Nucleus accumbens (tissue), 56 donors: ENCODE results near the gene SENP3.
"Not testable (repeated sequence)": the region's sequence is repeated elsewhere in the genome, so short reads cannot be mapped to it uniquely, and the experiment has no call there.

Experiments used
- DNase-seq, 56 donors: peaks; one replicate each; lab custom pipeline; 2025; lab: John Stamatoyannopoulos, UW

Gene SENP3

GRCh38 chr17:7590743-7591142, 29.0 kb downstream of the SENP3 start:
- no peak for DNase-seq

- DNase-seq, result no peak
These were observed 29.9 kb downstream of the SENP3 start for GRCh38 chr17:7591596-7591995.

GRCh38 chr17:7592422-7593021, 30.8 kb downstream of the SENP3 start:
- no peak for DNase-seq

- no peak for DNase-seq
These were observed 31.6 kb downstream of the SENP3 start for GRCh38 chr17:7593296-7593695.

GRCh38 chr17:7597561-7597960, 35.8 kb downstream of the SENP3 start:
- not testable (repeated sequence) for DNase-seq

GRCh38 chr17:7606280-7606679, 44.6 kb downstream of the SENP3 start:
- no peak for DNase-seq

GRCh38 chr17:7610641-7611040, 48.9 kb downstream of the SENP3 start:
- no peak for DNase-seq

GRCh38 chr17:7611635-7612293, 50.0 kb downstream of the SENP3 start:
- DNase-seq, result no peak

GRCh38 chr17:7612294-7612640, 50.5 kb downstream of the SENP3 start:
- DNase-seq, result no peak

GRCh38 chr17:7613769-7614424, 52.2 kb downstream of the SENP3 start:
- DNase-seq, result peak in 1 of 56 donors; percentile 32

GRCh38 chr17:7614425-7615264, 52.9 kb downstream of the SENP3 start, which contains the start of gene FXR2:
FXR2 (minus strand) TSS chr17:7614897; CDS start chr17:7614532, 365 bp downstream.
- DNase-seq, result peak; percentile 95 to 100 (median 99)

- no peak for DNase-seq
These were observed 53.6 kb downstream of the SENP3 start for GRCh38 chr17:7615265-7615747.

- DNase-seq, result no peak
These were observed 56.9 kb downstream of the SENP3 start for GRCh38 chr17:7618608-7619007.

GRCh38 chr17:7620835-7621234, 59.1 kb downstream of the SENP3 start:
- DNase-seq, result no peak
